Measurements from ENCODE around the gene NXPE4. TPM values are rescaled to one million over a fixed set of nuclear protein-coding genes. Genes with fewer than 3 reads are reported as not detected.
"Not testable (repeated sequence)": the region's sequence is repeated elsewhere in the genome, so short reads cannot be mapped to it uniquely, and the experiment has no call there.

NXPE4 gene
- total and polyA plus RNA-seq, 12 donors = not detected

DNA sequence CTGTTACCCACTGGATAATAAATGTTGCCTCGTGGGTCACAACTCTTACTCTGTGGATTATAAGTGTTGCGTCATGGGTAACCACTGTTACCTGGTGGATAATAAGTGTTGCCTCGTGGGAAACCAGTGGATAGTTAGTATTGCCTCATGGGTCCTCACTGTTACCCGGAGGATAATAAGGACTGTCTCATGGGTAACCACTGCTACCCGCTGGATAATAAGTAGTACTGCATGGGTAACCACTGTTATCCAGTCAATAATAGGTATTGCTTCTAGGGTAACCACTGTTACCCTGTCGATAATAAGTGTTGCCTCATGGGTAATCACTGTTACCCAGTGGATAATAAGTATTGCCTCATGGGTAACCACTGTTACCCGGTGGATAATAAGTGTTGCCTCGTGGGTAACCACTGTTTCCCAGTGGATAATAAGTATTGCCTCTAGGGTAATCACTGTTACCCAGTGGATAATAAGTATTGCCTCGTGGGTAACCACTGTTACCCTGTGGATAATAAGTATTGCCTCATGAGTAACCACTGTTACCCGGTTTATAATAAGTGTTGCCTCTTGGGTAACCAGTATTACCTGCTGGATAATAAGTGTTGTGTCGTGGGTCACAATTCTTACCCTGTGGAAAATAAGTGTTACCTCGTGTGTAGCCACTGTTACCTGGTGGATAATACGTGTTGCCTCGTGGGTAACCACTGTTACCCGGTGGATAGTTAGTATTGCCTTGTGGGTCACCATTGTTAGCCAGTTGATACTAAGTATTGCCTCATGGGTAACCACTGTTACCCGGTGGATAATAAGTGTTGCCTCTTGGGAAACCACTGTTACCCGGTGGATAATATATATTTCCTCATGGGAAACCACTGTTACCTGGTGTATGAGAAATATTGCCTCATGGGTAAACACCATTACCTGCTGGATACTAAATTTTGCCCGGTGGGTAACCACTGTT lies 15.7 kb upstream of the NXPE4 start:
- ATAC-seq (no peak), DNase-seq (no peak)
- no peaks in the 10 kb centered on the region for H3K4me1 ChIP-seq
- TF ChIP-seq, protein P1, sequence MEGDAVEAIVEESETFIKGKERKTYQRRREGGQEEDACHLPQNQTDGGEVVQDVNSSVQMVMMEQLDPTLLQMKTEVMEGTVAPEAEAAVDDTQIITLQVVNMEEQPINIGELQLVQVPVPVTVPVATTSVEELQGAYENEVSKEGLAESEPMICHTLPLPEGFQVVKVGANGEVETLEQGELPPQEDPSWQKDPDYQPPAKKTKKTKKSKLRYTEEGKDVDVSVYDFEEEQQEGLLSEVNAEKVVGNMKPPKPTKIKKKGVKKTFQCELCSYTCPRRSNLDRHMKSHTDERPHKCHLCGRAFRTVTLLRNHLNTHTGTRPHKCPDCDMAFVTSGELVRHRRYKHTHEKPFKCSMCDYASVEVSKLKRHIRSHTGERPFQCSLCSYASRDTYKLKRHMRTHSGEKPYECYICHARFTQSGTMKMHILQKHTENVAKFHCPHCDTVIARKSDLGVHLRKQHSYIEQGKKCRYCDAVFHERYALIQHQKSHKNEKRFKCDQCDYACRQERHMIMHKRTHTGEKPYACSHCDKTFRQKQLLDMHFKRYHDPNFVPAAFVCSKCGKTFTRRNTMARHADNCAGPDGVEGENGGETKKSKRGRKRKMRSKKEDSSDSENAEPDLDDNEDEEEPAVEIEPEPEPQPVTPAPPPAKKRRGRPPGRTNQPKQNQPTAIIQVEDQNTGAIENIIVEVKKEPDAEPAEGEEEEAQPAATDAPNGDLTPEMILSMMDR (IDR thresholded peaks at IDR 0.05) = peak in 5 of 9 donors; percentile 4 to 37 (median 15)
- no peaks in the 10 kb centered on the region for H3K36me3 ChIP-seq
- H3K9me3 ChIP-seq = peaks cover 0 to 97% (median 0%) of the 10 kb centered on the region in 11 donors
- 89 to 95% methylated on average over 18 of the region's 18 CpGs for WGBS, 2 donors
- intact Hi-C loops (cut with DNase I) = loop anchor here in 1 of 10 donors (10.0 kb wide), 1 partner anchor 266 kb away; no protein-coding TSS in a partner anchor
- no peak overlapping the region for H3K27ac ChIP-seq
- H3K4me3 ChIP-seq = no peak overlapping the region
- no peaks in the 10 kb centered on the region for H3K27me3 ChIP-seq

DNA sequence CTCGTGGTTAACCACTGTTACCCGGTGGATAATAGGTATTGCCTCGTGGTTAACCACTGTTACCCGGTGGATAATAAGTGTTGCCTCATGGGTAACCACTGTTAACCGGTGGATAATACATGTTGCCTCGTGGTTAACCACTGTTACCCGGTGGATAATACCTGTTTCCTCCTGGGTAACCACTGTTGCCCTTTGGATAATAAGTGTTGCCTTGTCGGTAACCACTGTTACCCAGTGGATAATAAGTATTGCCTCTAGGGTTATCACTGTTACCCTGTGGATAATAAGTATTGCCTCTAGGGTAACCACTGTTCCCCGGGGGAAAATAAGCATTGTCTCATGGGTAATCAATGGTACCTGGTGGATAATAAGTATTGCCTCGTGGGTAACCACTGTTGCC lies 15.0 kb upstream of the NXPE4 start:
- DNase-seq (no peak), ATAC-seq (no peak)
- no peak overlapping the region for H3K4me3 ChIP-seq
- no peak overlapping the region for H3K27ac ChIP-seq
- H3K9me3 ChIP-seq = peaks cover 0 to 99% (median 0%) of the 10 kb centered on the region in 11 donors
- WGBS, 2 donors = 88 to 93% methylated on average over 10 of the region's 10 CpGs
- no peaks in the 10 kb centered on the region for H3K4me1 ChIP-seq
- TF ChIP-seq, protein P1 (IDR thresholded peaks at IDR 0.05) = no peak
- intact Hi-C loops (cut with DNase I) = loop anchor here in 1 of 10 donors (10.0 kb wide), 1 partner anchor 266 kb away; no protein-coding TSS in a partner anchor
- no peaks in the 10 kb centered on the region for H3K36me3 ChIP-seq
- no peaks in the 10 kb centered on the region for H3K27me3 ChIP-seq

DNA sequence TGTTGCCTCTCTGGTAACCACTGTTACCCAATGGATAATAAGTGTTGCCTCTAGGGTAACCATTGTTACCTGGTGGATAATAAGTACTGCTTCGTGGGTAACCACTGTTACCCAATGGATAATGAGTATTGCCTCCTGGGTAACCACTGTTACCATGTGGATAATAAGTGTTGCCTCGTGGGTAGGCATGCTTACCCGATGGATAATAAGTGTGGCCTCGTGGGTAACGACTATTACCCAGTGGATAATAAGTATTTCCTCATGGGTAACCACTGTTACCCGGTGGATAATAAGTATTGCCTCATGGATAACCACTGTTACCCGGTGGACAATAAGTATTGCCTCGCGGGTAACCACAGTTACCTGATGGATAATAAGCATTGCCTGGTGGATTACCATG lies 13.8 kb upstream of the NXPE4 start:
- intact Hi-C loops (cut with DNase I) = loop anchor here in 1 of 10 donors (10.0 kb wide), 1 partner anchor 265 kb away; no protein-coding TSS in a partner anchor
- Histone ChIP-seq H3K36me3 (no peaks in the 10 kb centered on the region), H3K27ac (no peak overlapping the region), H3K27me3 (no peaks in the 10 kb centered on the region), H3K4me1 (no peaks in the 10 kb centered on the region), H3K4me3 (no peak overlapping the region), H3K9me3 (peaks cover 0 to 99% (median 0%) of the 10 kb centered on the region in 11 donors)
- TF ChIP-seq, protein P1 (IDR thresholded peaks at IDR 0.05) = no peak
- no peak for DNase-seq
- 89 to 92% methylated on average over 9 of the region's 9 CpGs for WGBS, 2 donors
- ATAC-seq = no peak

DNA sequence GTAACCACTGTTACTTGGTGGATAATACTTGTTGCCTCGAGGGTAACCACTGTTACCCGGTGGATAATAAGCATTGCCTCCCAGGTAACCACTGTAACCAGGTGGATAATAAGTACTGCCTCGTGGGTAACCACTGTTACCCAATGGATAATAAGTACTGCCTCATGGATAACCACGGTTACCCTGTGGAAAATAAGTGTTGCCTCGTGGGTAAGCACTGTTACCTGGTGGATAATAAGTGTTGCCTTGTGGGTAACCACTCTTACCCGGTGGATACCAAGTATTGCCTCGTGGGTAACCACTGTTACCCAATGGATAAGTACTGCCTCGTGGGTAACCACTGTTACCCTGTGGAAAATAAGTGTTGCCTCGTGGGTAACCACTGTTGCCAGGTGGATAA lies 13.0 kb upstream of the NXPE4 start:
- WGBS, 2 donors = 83 to 84% methylated on average over 9 of the region's 9 CpGs
- not testable (repeated sequence) for H3K4me3 ChIP-seq

More for the DNA sequence above, 13.0 kb upstream of the NXPE4 start:
- not testable (repeated sequence) for H3K36me3 ChIP-seq, H3K4me1 ChIP-seq, ATAC-seq, H3K27me3 ChIP-seq, DNase-seq, H3K27ac ChIP-seq
- intact Hi-C loops (cut with DNase I) = loop anchor here in 1 of 10 donors (10.0 kb wide), 1 partner anchor 264 kb away; no protein-coding TSS in a partner anchor
- peaks cover 0 to 97% (median 0%) of the 10 kb centered on the region in 11 donors for H3K9me3 ChIP-seq
